Measurements from ENCODE around the gene TMEM9. TPM values are rescaled to one million over a fixed set of nuclear protein-coding genes. Genes with fewer than 3 reads are reported as not detected.

TMEM9 gene
- total and polyA plus RNA-seq, 9 of the 15 experiments (the other 6 are each of a cell fraction or from before 2014, with no cell fraction given) = 30.4 to 107 (median 67.6) TPM

GRCh38 chr1:201153474-201154388, 543 bp downstream of the TMEM9 start (continued):
- TF ChIP-seq ELK3 (CRISPR knock-in tag; IDR thresholded peaks at IDR 0.05) (no peak), FOXK1 (CRISPR knock-in tag; IDR thresholded peaks at IDR 0.05; ENCODE audit: borderline replicate concordance) (no peak), PHF8 (IDR thresholded peaks at IDR 0.05; ENCODE audit: borderline replicate concordance, low read length) (peak; percentile 63), MIER1 (IDR thresholded peaks at IDR 0.05; ENCODE audit: low read depth) (no peak), ZBTB12 (CRISPR knock-in tag; IDR thresholded peaks at IDR 0.05) (no peak), TEAD2 (tag; IDR thresholded peaks at IDR 0.05) (no peak), HNRNPK (IDR thresholded peaks at IDR 0.05; ENCODE audit: low read depth, low read length, poor library complexity, severe bottlenecking) (no peak), U2AF2 (optimal IDR thresholded peaks at IDR 0.05; ENCODE audit: low read depth, low read length) (no peak), PHB2 (IDR thresholded peaks at IDR 0.05; ENCODE audit: low read depth) (peak; percentile 76), ZNF583 (CRISPR knock-in tag; IDR thresholded peaks at IDR 0.05) (peak; percentile 59; the same call in 1 of the 2 replicates), SMAD3 (CRISPR knock-in tag; conservative IDR thresholded peaks at IDR 0.05) (no peak), ZNF197 (CRISPR knock-in tag; IDR thresholded peaks at IDR 0.05; ENCODE audit: low read depth) (0 out of 2 replicates have a peak, but pooled peaks have one; percentile 65), MBD2 (IDR thresholded peaks at IDR 0.05; ENCODE audit: borderline replicate concordance, low read depth) (peak; percentile 48; the same call in 1 of the 2 replicates), THRB (CRISPR knock-in tag; conservative IDR thresholded peaks at IDR 0.05) (no peak)
- TF ChIP-seq, protein P1, sequence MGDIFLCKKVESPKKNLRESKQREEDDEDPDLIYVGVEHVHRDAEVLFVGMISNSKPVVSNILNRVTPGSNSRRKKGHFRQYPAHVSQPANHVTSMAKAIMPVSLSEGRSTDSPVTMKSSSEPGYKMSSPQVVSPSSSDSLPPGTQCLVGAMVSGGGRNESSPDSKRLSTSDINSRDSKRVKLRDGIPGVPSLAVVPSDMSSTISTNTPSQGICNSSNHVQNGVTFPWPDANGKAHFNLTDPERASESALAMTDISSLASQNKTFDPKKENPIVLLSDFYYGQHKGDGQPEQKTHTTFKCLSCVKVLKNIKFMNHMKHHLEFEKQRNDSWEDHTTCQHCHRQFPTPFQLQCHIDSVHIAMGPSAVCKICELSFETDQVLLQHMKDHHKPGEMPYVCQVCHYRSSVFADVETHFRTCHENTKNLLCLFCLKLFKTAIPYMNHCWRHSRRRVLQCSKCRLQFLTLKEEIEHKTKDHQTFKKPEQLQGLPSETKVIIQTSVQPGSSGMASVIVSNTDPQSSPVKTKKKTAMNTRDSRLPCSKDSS (IDR thresholded peaks at IDR 0.05; ENCODE audit: low read depth, partially characterized antibody) = no peak
- TF ChIP-seq, protein P2, sequence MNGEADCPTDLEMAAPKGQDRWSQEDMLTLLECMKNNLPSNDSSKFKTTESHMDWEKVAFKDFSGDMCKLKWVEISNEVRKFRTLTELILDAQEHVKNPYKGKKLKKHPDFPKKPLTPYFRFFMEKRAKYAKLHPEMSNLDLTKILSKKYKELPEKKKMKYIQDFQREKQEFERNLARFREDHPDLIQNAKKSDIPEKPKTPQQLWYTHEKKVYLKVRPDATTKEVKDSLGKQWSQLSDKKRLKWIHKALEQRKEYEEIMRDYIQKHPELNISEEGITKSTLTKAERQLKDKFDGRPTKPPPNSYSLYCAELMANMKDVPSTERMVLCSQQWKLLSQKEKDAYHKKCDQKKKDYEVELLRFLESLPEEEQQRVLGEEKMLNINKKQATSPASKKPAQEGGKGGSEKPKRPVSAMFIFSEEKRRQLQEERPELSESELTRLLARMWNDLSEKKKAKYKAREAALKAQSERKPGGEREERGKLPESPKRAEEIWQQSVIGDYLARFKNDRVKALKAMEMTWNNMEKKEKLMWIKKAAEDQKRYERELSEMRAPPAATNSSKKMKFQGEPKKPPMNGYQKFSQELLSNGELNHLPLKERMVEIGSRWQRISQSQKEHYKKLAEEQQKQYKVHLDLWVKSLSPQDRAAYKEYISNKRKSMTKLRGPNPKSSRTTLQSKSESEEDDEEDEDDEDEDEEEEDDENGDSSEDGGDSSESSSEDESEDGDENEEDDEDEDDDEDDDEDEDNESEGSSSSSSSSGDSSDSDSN (IDR thresholded peaks at IDR 0.05; ENCODE audit: borderline replicate concordance in 1 of 2, low read depth in 2 of 2, low read length in 2 of 2) = peak in 1 of 2 experiments; percentile 14; a peak in 1 of 4 replicates
- TF ChIP-seq, protein P3, sequence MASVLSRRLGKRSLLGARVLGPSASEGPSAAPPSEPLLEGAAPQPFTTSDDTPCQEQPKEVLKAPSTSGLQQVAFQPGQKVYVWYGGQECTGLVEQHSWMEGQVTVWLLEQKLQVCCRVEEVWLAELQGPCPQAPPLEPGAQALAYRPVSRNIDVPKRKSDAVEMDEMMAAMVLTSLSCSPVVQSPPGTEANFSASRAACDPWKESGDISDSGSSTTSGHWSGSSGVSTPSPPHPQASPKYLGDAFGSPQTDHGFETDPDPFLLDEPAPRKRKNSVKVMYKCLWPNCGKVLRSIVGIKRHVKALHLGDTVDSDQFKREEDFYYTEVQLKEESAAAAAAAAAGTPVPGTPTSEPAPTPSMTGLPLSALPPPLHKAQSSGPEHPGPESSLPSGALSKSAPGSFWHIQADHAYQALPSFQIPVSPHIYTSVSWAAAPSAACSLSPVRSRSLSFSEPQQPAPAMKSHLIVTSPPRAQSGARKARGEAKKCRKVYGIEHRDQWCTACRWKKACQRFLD (CRISPR knock-in tag; IDR thresholded peaks at IDR 0.05) = no peak; the same call in 1 of the 2 replicates

Measured in K562 (cell line).